Activated CD8-positive, alpha-beta T cell treated with anti-CD3 and anti-CD28 coated beads, Interleukin-2, amount 10 ng/mL, durations not matched to agents 7 days and 5 days (primary cell): ENCODE measurements around the gene MAGEA2B. TPM values are rescaled to one million over a fixed set of nuclear protein-coding genes. Genes with fewer than 3 reads are reported as not detected.
"Not testable (repeated sequence)": the region's sequence is repeated elsewhere in the genome, so short reads cannot be mapped to it uniquely, and the experiment has no call there.

Experiments
- ATAC-seq: fragments of 150-1000 bp; cut with Tn5 transposase; one replicate; pipeline ENCODE4 v1.10.0; 2021; ENCODE audit warnings: moderate library complexity
- CTCF ChIA-PET: fragments of 350-600 bp; sonication (Branson Sonifier 250); formaldehyde crosslinking; loops from one replicate; lab custom pipeline; 2021; ENCODE audit warnings: antibody characterized with exemption; lab: Charles Lee
- POLR2A ChIA-PET: fragments of 350-600 bp; sonication (Branson Sonifier 250); formaldehyde crosslinking; loops from one replicate; lab custom pipeline; 2021; ENCODE audit warnings: antibody characterized with exemption; lab: Charles Lee
- DNase-seq: peaks from one replicate; pipeline ENCODE4 v3.0.0-alpha.2; 2020
- H3K27ac Mint-ChIP-seq: one replicate; pipeline ENCODE4 v1.8.0; 2021; ENCODE audit warnings: mild to moderate bottlenecking, mixed read lengths
- H3K27me3 Mint-ChIP-seq: one replicate; pipeline ENCODE4 v1.8.0; 2021; ENCODE audit warnings: low read depth, mixed read lengths
- H3K36me3 Mint-ChIP-seq: one replicate; pipeline ENCODE4 v1.8.0; 2021; ENCODE audit warnings: low read depth, mixed read lengths
- H3K4me1 Mint-ChIP-seq: one replicate; pipeline ENCODE4 v1.8.0; 2021; ENCODE audit warnings: low read depth, mixed read lengths
- H3K4me3 Mint-ChIP-seq: one replicate; pipeline ENCODE4 v1.8.0; 2021; ENCODE audit warnings: mild to moderate bottlenecking, mixed read lengths
- H3K9me3 Mint-ChIP-seq: one replicate; pipeline ENCODE4 v1.8.0; 2022; ENCODE audit warnings: mixed read lengths; ENCODE audit not compliant: insufficient read depth
- total RNA-seq, 2 experiments: library from RNA; stranded (reverse); gene quantifications; one replicate each; pipeline ENCODE4 v1.2.3, GENCODE V29; 2021

Gene MAGEA2B
- not detected for total RNA-seq

- H3K27me3 Mint-ChIP-seq, H3K9me3 Mint-ChIP-seq, POLR2A ChIA-PET, DNase-seq, H3K4me3 Mint-ChIP-seq, ATAC-seq, H3K27ac Mint-ChIP-seq, H3K36me3 Mint-ChIP-seq, H3K4me1 Mint-ChIP-seq, CTCF ChIA-PET: not testable (repeated sequence)
Measured at GRCh38 chrX:152713815-152714787, at the start of gene MAGEA2B. Gene MAGEA2B, plus strand, starts transcription at chrX:152714628. Its CDS starts 2,479 bp downstream, at chrX:152717107.

GRCh38 chrX:152674135-152674534 lies 40.3 kb upstream of the MAGEA2B start:
- no peak for DNase-seq
- ChIA-PET CTCF (no interaction called here), POLR2A (no interaction called here)

GRCh38 chrX:152674652-152675051 lies 39.8 kb upstream of the MAGEA2B start:
- H3K27ac Mint-ChIP-seq, H3K36me3 Mint-ChIP-seq, POLR2A ChIA-PET, H3K27me3 Mint-ChIP-seq, CTCF ChIA-PET, H3K4me1 Mint-ChIP-seq, ATAC-seq, H3K4me3 Mint-ChIP-seq, DNase-seq, H3K9me3 Mint-ChIP-seq: not testable (repeated sequence)

More at GRCh38 chrX:152674135-152674534, 40.3 kb upstream of the MAGEA2B start:
- Mint-ChIP-seq H3K36me3 (no peaks in the 10 kb centered on the region), H3K27me3 (no peaks in the 10 kb centered on the region), H3K9me3 (no peaks in the 10 kb centered on the region), H3K27ac (no peak overlapping the region), H3K4me3 (no peak overlapping the region), H3K4me1 (no peaks in the 10 kb centered on the region)
- ATAC-seq: no peak

- ATAC-seq: not testable (repeated sequence)
Measured at GRCh38 chrX:152681012-152681411, 33.4 kb upstream of the MAGEA2B start.

GRCh38 chrX:152697952-152698931 lies 16.2 kb upstream of the MAGEA2B start, which contains the start of gene MAGEA3:
Gene MAGEA3, plus strand, starts transcription at chrX:152698794. Its CDS starts 2,039 bp downstream, at chrX:152700833.
- CTCF ChIA-PET, H3K9me3 Mint-ChIP-seq, H3K27me3 Mint-ChIP-seq, H3K4me1 Mint-ChIP-seq, ATAC-seq, H3K4me3 Mint-ChIP-seq, H3K27ac Mint-ChIP-seq, DNase-seq, POLR2A ChIA-PET, H3K36me3 Mint-ChIP-seq: not testable (repeated sequence)

More at GRCh38 chrX:152681012-152681411, 33.4 kb upstream of the MAGEA2B start:
- CTCF ChIA-PET, H3K27ac Mint-ChIP-seq, H3K36me3 Mint-ChIP-seq, H3K27me3 Mint-ChIP-seq, H3K9me3 Mint-ChIP-seq, H3K4me1 Mint-ChIP-seq, DNase-seq, H3K4me3 Mint-ChIP-seq, POLR2A ChIA-PET: not testable (repeated sequence)

- H3K9me3 Mint-ChIP-seq, DNase-seq, H3K36me3 Mint-ChIP-seq, H3K27me3 Mint-ChIP-seq, H3K4me3 Mint-ChIP-seq, POLR2A ChIA-PET, ATAC-seq, H3K27ac Mint-ChIP-seq, CTCF ChIA-PET, H3K4me1 Mint-ChIP-seq: not testable (repeated sequence)
Measured at GRCh38 chrX:152700390-152700789, 14.0 kb upstream of the MAGEA2B start.

- H3K27ac Mint-ChIP-seq, CTCF ChIA-PET: not testable (repeated sequence)
Measured at GRCh38 chrX:152706500-152706899, 7.9 kb upstream of the MAGEA2B start.

GRCh38 chrX:152709173-152709572 lies 5.3 kb upstream of the MAGEA2B start, which contains the start of gene CSAG2:
Gene CSAG2, minus strand, starts transcription at chrX:152709273. Its CDS starts 161 bp downstream, at chrX:152709112.
- ATAC-seq, H3K27me3 Mint-ChIP-seq, H3K9me3 Mint-ChIP-seq, H3K36me3 Mint-ChIP-seq, POLR2A ChIA-PET, CTCF ChIA-PET, H3K4me1 Mint-ChIP-seq, DNase-seq, H3K27ac Mint-ChIP-seq, H3K4me3 Mint-ChIP-seq: not testable (repeated sequence)

More at GRCh38 chrX:152706500-152706899, 7.9 kb upstream of the MAGEA2B start:
- H3K9me3 Mint-ChIP-seq, H3K36me3 Mint-ChIP-seq, H3K27me3 Mint-ChIP-seq, ATAC-seq, POLR2A ChIA-PET, DNase-seq, H3K4me3 Mint-ChIP-seq, H3K4me1 Mint-ChIP-seq: not testable (repeated sequence)

- H3K36me3 Mint-ChIP-seq, DNase-seq, POLR2A ChIA-PET, H3K4me1 Mint-ChIP-seq, H3K9me3 Mint-ChIP-seq, ATAC-seq, H3K27me3 Mint-ChIP-seq, CTCF ChIA-PET, H3K27ac Mint-ChIP-seq, H3K4me3 Mint-ChIP-seq: not testable (repeated sequence)
Measured at GRCh38 chrX:152713195-152713594, 1.2 kb upstream of the MAGEA2B start.

GRCh38 chrX:152725409-152725808 lies 11.0 kb downstream of the MAGEA2B start:
- no peak for ATAC-seq
- POLR2A ChIA-PET: no interaction called here

GRCh38 chrX:152733261-152733975 lies 19.0 kb downstream of the MAGEA2B start, which contains the start of the genes CSAG1 and MAGEA12:
Gene CSAG1, minus strand, starts transcription at chrX:152733721. Its CDS starts 1,261 bp downstream, at chrX:152732460.
Gene MAGEA12, plus strand, starts transcription at chrX:152733757. Its CDS starts 2,405 bp downstream, at chrX:152736162.
- ChIA-PET POLR2A (no interaction called here), CTCF (no interaction called here)
- peaks cover 3% of the 10 kb centered on the region for H3K27me3 Mint-ChIP-seq
- H3K36me3 Mint-ChIP-seq: no peaks in the 10 kb centered on the region
- no peaks in the 10 kb centered on the region for H3K9me3 Mint-ChIP-seq
- no peak for ATAC-seq
- DNase-seq: no peak
- no peak within 1 kb of the TSS for H3K4me3 Mint-ChIP-seq
- no peak within 1 kb of the TSS for H3K27ac Mint-ChIP-seq
- H3K4me1 Mint-ChIP-seq: no peaks in the 10 kb centered on the region

More at GRCh38 chrX:152725409-152725808, 11.0 kb downstream of the MAGEA2B start:
- Mint-ChIP-seq H3K9me3 (no peaks in the 10 kb centered on the region), H3K27me3 (peaks cover 3% of the 10 kb centered on the region), H3K4me1 (no peaks in the 10 kb centered on the region), H3K27ac (no peak overlapping the region), H3K36me3 (no peaks in the 10 kb centered on the region), H3K4me3 (no peak overlapping the region)
- no peak for DNase-seq
- CTCF ChIA-PET: no interaction called here
